Measurements from ENCODE around the gene TMPRSS7. TPM values are rescaled to one million over a fixed set of nuclear protein-coding genes. Genes with fewer than 3 reads are reported as not detected.

TMPRSS7 gene
- total RNA-seq, 4 donors from 2014 or later = not detected

DNA sequence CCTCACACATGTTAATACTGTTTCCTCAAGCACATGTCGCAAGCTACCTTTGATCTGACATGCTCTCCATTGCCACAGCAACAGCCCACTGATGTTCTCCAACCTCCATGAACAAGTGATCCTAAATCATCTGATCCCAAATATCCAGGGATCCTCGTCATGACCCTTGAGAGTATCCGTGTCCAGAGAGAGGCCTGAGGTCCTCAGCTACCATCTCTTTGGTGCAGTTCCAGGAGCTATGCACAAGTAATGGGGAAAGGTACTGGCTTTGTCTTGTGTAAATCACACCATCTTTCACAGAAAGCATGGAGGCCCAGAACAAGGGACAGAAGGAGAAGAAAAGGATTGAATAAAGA, 96.1 kb downstream of the TMPRSS7 start:
- no peak for DNase-seq
- H3K4me3 ChIP-seq = no peak overlapping the region
- in situ Hi-C loops (cut with MboI; ENCODE audit: low pct_ligation_motif_present in 1 of 4, low pct_unique_long_range_greater_than_20kb in 1 of 4, low sequenced_read_pairs in 3 of 4) = loop anchor here in 2 of 4 donors (25.0 kb wide), 1 partner anchor 382 kb away; no protein-coding TSS in a partner anchor
- 94% methylated on average over 3 of the region's 3 CpGs; no CpG with 5 or more reads in 1 of the 2 donors for WGBS, 2 donors (ENCODE audit: low coverage in 1 of 2)
- no peak for TF ChIP-seq POLR2A (IDR thresholded peaks at IDR 0.05)
- TF ChIP-seq, protein P1, sequence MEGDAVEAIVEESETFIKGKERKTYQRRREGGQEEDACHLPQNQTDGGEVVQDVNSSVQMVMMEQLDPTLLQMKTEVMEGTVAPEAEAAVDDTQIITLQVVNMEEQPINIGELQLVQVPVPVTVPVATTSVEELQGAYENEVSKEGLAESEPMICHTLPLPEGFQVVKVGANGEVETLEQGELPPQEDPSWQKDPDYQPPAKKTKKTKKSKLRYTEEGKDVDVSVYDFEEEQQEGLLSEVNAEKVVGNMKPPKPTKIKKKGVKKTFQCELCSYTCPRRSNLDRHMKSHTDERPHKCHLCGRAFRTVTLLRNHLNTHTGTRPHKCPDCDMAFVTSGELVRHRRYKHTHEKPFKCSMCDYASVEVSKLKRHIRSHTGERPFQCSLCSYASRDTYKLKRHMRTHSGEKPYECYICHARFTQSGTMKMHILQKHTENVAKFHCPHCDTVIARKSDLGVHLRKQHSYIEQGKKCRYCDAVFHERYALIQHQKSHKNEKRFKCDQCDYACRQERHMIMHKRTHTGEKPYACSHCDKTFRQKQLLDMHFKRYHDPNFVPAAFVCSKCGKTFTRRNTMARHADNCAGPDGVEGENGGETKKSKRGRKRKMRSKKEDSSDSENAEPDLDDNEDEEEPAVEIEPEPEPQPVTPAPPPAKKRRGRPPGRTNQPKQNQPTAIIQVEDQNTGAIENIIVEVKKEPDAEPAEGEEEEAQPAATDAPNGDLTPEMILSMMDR (IDR thresholded peaks at IDR 0.05) = no peak
- TF ChIP-seq EP300 (IDR thresholded peaks at IDR 0.05; ENCODE audit: low read depth) = no peak
- TF ChIP-seq POLR2AphosphoS5 (IDR thresholded peaks at IDR 0.05) = no peak
- H3K27ac ChIP-seq = no peak overlapping the region
- intact Hi-C loops (cut with DNase I; ENCODE audit: low total_unique reads) = no loop called here
- no peaks in the 10 kb centered on the region for H3K9me3 ChIP-seq
- H3K36me3 ChIP-seq = no peaks in the 10 kb centered on the region
- peaks cover 0 to 8% (median 0%) of the 10 kb centered on the region in 4 donors for H3K4me1 ChIP-seq
- H3K27me3 ChIP-seq = no peaks in the 10 kb centered on the region

Small RNA genes lying within 50 kb of the gene (small RNA-seq; reads per million reads assigned to genes)
- gene MIR567 = 0 reads per million in 4 donors

Other genes with a start within 250 kb of the TMPRSS7 start
- 10 to 100 TPM; 20.3 to 43.8 (median 24.5) TPM for gene PHLDB2, start 175.5 kb upstream of the TMPRSS7 start, total RNA-seq
- 10 to 100 TPM in 2 of 4 donors, 1 to 10 TPM in 2; 2.2 to 23.3 (median 9.3) TPM for gene ABHD10, start 55.7 kb upstream of the TMPRSS7 start, total RNA-seq
- gene TAGLN3, start 35.8 kb upstream of the TMPRSS7 start, total RNA-seq = 1 to 10 TPM in 1 of 4 donors, under 1 TPM in 2, not detected in 1; 0.64 to 1.5 (median 0.68) TPM
- gene C3orf52, start 51.7 kb downstream of the TMPRSS7 start, total RNA-seq = 10 to 100 TPM; 26.9 to 65.7 (median 47.1) TPM
- under 1 TPM in 2 of 4 donors, not detected in 2; 0.64 to 0.68 TPM for gene GCSAM, start 98.5 kb downstream of the TMPRSS7 start, total RNA-seq

Measured in transverse colon (tissue), 4 donors.